NCI-H2171 treated with DMSO at 0.1 percent for 48 hours (cell line): ENCODE data around the gene ECHDC3.

ENCODE experiments used
- DNase-seq: peaks from one replicate; lab custom pipeline; 2025; lab: John Stamatoyannopoulos, UW

Gene ECHDC3

GRCh38 chr10:11748866-11749265 is 6.7 kb downstream of the ECHDC3 start:
- DNase-seq, result no peak

- no peak for DNase-seq
Observed at GRCh38 chr10:11750420-11750819, 8.2 kb downstream of the ECHDC3 start.

GRCh38 chr10:11754173-11754572 is 12.0 kb downstream of the ECHDC3 start:
- no peak for DNase-seq

GRCh38 chr10:11754620-11755019 is 12.4 kb downstream of the ECHDC3 start:
- DNase-seq, result no peak

GRCh38 chr10:11755512-11756263 is 13.5 kb downstream of the ECHDC3 start:
- no peak for DNase-seq

GRCh38 chr10:11756766-11757315 is 14.7 kb downstream of the ECHDC3 start:
- peak; percentile 8 for DNase-seq

- peak; percentile 52 for DNase-seq
Observed at GRCh38 chr10:11757454-11757820, 15.3 kb downstream of the ECHDC3 start.

GRCh38 chr10:11757821-11758463 is 15.8 kb downstream of the ECHDC3 start:
- DNase-seq, result peak; percentile 55

- DNase-seq, result no peak
Observed at GRCh38 chr10:11758527-11759236, 16.5 kb downstream of the ECHDC3 start.

GRCh38 chr10:11759347-11759746 is 17.2 kb downstream of the ECHDC3 start:
- no peak for DNase-seq

- no peak for DNase-seq
Observed at GRCh38 chr10:11760151-11760550, 18.0 kb downstream of the ECHDC3 start.

- DNase-seq, result no peak
Observed at GRCh38 chr10:11760861-11761260, 18.7 kb downstream of the ECHDC3 start.

- no peak for DNase-seq
Observed at GRCh38 chr10:11761431-11761830, 19.2 kb downstream of the ECHDC3 start.

GRCh38 chr10:11762706-11763500 is 20.7 kb downstream of the ECHDC3 start:
- DNase-seq, result no peak

GRCh38 chr10:11763501-11763861 is 21.3 kb downstream of the ECHDC3 start:
- DNase-seq, result no peak

GRCh38 chr10:11765141-11765540 is 23.0 kb downstream of the ECHDC3 start:
- DNase-seq, result no peak

GRCh38 chr10:11772575-11773288 is 30.6 kb downstream of the ECHDC3 start:
- DNase-seq, result no peak

- no peak for DNase-seq
Observed at GRCh38 chr10:11773761-11774441, 31.7 kb downstream of the ECHDC3 start.

GRCh38 chr10:11775412-11775811 is 33.2 kb downstream of the ECHDC3 start:
- DNase-seq, result no peak

- DNase-seq, result no peak
Observed at GRCh38 chr10:11776080-11776479, 33.9 kb downstream of the ECHDC3 start.

GRCh38 chr10:11781114-11781513 is 38.9 kb downstream of the ECHDC3 start:
- DNase-seq, result no peak
